HG02759 (cell line): ENCODE measurements around the gene DTX3.

Experiments
- ATAC-seq: cut with Tn5 transposase; IDR thresholded peaks from one replicate; pipeline ENCODE4 v1.9.1; 2021; ENCODE audit warnings: mild to moderate bottlenecking, moderate library complexity; ENCODE audit not compliant: unreplicated experiment

Gene DTX3

DNA sequence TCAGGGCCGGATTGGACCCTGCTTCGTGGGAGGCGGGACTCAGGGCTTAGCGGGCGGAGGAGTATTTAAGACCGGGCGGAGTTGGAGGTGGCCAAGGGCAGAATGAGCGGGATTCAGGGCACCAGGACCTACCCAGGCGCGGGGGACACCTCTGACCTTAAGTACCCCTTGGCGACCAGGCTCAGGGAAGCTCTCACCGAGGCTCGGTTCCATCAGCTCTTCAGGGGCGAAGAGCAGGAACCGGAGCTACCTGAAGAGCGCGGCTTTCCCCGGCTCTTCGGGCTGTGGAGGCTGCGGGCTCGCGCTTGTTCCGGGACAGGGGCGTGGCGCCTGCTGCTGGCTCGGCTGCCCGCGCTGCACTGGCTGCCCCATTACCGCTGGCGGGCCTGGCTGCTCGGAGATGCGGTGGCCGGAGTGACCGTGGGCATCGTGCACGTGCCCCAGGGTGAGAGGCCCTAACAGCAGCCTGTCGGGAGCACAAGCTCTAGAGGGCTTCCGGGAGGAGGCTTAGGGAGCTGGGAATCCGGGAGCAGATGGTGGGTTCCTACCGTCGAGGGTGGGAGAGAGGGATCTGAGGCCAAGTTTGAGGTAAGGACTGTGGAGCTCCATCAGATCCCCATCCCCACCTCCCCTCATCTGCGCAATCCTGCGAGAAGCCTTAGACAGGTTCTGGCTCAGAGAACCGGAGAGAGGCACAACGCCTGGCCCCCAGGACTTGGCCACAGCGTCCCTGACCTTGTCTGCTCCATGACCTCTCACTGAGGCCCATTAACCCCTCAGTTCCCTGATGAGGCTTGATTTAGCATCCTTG lies 15.0 kb downstream of the DTX3 start:
- no peak for ATAC-seq

DNA sequence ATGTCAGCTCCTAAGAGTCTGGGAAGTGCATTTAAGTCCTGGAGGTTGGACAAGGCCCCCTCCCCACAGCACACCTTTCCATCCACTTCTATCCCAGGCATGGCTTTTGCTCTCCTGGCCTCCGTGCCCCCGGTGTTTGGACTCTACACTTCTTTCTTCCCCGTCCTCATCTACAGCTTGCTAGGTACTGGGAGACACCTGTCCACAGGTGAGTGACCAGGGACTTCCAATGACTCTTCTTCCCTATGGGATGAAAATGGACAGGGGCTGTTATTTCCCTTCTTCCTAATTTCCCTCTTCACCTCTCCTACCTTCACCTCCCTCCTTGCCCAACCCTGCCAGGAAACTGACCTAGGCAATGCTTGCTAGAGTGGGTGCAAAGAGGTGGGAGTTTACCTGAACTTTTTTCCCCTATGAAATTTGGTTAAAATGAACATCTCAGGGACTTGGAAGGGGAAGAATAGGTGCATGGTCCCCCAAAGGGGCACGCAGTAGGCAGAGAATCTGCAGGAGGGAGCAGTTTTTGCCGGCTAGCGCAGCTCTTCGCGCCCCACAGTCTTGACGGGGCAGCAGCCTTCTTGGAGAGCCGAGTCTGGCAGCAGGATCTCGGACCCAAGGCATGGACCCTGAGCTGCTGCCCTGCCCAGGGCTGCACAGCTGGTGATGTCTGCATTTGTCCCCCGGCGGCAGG lies 15.8 kb downstream of the DTX3 start:
- ATAC-seq, result no peak

- no peak for ATAC-seq
Observed at GRCh38 chr12:57620936-57621496, 16.4 kb downstream of the DTX3 start.

DNA sequence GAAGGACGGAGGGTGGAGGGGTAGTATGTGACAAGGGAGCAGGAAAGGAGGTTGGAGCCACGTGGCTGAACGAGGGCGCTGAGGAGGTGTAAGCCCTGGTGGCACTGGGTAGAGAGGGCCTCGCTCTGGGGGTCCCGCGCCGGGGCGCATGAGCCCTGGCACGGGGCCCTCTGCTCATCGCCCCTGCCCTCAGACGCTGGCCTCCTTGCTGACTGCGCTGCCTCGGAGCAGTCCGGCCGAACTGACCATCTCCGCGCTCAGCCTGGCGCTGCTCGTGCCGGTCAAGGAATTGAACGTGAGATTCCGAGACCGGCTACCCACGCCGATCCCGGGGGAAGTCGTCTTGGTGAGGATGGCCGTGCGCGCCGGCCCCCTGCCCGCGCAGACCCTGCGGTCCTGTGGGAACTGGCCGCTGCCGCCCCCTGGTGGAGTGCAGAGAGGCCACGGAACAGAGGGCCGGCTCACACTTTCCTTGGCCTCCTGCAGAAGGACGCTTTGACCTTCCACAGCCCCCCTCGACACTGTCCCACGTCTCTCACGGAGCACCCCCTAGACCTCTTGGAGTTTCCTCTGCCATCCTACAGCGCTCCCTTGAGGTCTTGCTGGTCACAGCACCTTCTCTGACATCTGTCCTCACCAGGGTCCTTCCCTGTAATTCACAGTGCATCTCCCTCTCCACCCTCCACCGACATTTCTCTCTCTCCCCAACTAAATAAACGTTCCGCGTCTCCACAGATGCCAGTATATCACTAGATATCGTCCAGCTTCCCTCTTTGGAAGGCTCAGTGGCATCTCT lies 17.1 kb downstream of the DTX3 start:
- ATAC-seq, result no peak

DNA sequence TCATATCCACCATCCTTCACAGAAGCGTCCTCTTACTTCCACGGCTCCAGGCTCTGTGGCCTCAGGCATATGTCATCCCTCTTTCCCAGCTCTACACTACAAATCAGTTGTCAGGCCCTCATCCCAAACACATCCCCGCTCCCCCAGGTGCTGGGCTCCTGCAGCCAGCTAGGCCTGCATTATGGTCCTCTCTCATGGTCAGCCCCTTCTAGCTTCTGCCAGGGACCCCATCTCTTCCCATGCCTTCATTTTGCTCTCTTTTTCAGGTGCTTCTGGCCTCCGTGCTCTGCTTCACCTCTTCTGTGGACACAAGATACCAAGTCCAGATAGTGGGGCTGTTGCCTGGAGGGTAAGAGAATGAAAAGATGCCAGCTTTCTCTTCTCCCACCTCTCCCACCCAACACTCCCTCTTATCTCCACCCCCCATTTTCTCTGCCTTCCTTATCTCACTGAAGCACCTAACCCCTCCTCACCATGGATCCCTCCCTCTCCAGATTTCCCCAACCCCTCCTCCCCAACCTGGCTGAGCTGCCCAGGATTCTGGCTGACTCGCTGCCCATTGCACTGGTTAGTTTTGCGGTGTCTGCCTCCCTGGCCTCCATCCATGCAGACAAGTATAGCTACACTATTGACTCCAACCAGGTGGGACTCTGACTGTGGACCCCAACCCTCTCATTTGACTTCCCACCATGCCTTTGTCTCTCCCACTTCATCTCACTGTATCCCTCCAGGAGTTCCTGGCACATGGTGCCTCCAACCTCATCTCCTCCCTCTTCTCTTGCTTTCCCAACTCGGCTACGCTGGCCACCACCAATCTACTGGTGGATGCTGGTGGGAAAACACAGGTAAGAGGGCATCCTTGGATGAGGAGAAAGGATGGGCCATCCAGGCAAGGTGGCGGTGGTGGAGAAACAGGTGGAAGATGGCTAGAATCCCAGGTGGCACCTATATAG lies 17.9 kb downstream of the DTX3 start:
- no peak for ATAC-seq

DNA sequence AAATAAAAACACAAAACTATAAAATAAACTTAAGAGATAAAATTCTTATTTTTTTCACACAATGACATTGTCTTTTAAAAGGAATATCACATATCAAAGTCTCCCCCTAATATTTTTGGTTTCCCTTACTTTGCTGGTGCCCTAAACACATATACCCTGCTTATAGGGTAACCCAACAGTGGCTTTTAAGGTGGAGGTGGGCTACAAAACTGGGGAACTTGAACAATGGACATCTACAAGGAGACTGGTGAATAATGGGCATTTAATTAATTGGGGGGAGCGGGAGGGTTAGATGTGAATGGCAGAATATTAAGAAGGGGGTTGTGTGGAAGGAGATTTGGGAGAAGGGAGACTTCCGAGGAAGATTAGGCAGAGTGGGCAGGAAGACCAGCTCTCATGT lies 18.8 kb downstream of the DTX3 start:
- no peak for ATAC-seq

DNA sequence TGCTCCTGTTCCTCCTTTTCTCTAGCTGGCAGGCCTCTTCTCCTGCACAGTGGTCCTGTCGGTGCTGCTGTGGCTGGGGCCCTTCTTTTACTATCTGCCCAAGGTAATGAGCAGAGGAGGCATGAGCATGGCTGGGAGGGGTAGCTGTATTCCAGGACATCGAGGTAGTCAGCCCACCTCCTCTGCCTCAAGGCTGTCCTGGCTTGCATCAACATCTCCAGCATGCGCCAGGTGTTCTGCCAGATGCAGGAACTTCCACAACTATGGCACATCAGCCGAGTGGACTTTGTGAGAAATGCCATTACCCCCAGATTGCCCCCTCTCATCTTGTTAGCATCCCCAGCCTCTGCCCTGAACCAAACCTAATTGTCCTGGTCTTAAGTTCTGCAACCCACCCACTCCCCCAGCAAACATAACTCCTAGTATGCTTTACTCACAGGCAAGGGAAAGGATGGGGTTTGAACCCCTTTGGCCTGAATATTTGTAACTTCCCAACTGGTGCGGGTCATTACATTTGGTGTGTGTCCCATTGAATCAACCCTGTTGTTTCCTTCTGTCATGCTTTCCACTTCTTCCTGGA lies 19.3 kb downstream of the DTX3 start:
- no peak for ATAC-seq

- ATAC-seq, result no peak
Observed at GRCh38 chr12:57624441-57625220, 20.0 kb downstream of the DTX3 start.

DNA sequence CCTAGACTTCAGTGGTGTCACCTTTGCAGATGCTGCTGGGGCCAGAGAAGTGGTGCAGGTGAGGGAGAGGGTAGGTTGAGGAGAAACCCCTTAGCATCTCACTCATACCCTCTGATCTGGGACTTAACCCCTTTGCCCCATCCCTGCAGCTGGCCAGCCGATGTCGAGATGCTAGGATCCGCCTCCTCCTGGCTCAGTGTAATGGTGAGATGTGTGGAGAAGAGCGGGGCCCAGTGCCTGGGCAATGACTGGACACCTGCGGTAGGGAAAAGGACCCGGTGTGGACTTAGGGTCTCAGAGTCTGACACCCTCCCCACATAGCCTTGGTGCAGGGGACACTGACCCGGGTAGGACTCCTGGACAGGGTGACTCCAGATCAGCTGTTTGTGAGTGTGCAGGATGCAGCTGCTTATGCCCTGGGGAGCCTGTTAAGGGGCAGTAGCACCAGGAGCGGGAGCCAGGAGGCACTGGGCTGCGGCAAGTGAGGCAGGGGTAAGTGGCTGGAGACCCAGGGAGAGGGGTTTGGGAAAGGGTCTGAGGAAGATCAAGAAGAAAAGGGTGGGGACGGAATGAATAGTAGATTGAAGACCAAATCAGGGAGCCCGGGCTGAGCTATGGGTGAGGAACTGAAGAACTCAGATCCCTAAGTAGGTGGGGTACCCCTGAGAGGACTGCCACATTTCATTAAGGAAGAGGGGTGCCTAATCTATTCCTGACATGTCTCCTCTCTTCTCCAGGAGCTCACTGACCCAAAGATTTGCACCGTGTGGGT lies 20.8 kb downstream of the DTX3 start:
- no peak for ATAC-seq

DNA sequence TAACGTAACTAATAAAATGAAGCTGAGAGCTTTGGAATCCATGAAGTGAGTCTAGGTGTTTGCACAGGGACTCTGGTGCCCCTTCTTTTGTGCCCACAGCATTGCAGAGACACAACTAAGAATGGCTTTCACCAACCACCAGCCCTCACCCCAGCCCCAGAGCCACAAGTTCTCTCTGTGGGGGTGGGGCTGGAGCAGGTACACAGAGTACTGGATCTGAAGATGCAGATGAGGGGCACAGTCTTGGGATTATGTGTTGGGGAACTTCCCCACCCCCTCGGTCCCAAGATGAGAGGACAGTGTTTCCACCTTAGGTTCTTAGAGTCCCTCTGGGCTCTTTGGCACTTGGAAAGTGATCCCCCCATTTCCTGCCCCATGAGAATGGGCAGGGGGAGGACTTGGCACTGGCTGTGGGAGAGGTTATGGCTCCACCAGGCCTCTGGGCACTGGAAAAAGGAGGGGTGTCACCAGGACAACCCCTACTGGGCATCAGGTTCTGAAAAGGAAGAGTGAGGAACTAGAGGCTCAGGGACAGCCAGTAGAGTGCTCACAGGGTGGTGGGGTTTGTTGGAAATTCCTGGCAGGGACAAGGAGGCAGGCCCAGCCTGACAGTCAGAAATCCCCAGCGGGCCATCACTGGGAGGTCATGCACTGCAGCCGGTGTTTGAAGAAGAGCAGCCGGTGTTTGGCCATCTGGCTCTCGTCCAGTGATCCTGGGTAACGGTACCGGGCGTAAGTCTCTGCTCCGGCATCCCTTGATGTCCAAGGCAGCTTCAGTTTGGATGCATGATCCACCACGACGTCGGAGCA lies 21.7 kb downstream of the DTX3 start:
- no peak for ATAC-seq

DNA sequence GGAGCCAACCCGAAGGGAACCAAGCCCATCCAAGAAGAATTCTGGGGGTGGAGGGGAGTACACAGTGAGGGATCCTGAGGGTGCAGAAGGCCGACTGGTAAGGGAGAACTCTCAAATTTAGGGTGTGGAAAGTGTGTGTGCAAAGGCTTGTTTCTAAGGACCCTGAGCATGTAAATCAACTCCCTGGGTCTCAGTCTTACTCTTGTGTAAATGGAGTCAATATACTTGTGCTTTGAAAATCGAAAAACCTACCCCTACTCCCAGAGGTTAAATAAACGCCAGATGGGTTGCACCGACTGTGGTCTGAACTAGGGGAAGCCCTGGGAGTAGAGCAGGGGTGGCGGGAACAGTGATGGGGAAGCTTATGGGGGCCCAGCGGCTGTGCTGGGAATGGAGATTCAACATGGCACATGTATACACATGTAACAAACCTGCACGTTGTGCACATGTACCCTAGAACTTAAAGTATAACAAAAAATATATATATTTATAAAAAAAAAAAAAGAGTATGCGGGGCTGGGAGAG lies 22.4 kb downstream of the DTX3 start:
- no peak for ATAC-seq

GRCh38 chr12:57627501-57628279 lies 23.1 kb downstream of the DTX3 start:
- no peak for ATAC-seq

GRCh38 chr12:57628280-57629191 lies 23.9 kb downstream of the DTX3 start:
- no peak for ATAC-seq

DNA sequence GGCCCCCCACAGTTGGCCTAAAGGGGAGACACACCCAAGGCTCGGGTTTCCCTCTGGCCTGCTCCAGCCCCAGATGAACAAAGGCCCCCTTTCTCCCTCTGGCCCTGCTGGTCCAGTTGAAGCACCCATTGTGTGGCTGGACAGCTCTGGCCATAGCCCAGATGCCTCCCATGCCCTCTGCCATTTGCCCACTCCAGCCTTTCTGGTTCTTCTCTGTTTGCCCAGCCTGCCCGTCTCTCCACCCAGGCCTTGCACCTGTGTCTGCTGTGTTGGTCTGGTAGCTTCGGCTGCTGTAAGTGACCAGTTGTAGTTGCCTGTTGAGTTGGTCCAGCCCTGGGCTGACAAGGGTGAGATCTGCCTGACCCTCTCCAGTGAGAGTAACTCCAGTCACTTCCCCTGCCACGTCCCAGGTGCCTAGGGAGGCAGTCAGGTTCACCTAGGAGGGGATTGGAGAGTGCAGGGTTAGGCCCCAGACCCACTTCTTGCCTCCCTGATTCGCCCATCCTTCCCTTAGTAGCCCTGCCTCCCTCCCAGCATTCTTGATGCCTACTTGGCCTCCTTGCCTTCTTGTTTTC lies 25.4 kb downstream of the DTX3 start:
- no peak for ATAC-seq

- ATAC-seq, result no peak
Observed at GRCh38 chr12:57630891-57631433, 26.3 kb downstream of the DTX3 start.
